ENCODE measurements around the gene ACVR1.
"Not testable (repeated sequence)": the region's sequence is repeated elsewhere in the genome, so short reads cannot be mapped to it uniquely, and the experiment has no call there.

Gene ACVR1

GRCh38 chr2:157884533-157884932 lies 8.4 kb upstream of the ACVR1 start:
- H3K9me3 Mint-ChIP-seq; H3K4me1 Mint-ChIP-seq (ENCODE audit: low read depth in 2 of 2): not testable (repeated sequence)

GRCh38 chr2:157880927-157881326 lies 4.8 kb upstream of the ACVR1 start:
- Mint-ChIP-seq H3K4me3 (no peak overlapping the region), H3K4me1 (ENCODE audit: low read depth in 2 of 2) (peaks cover 6 to 8% of the 10 kb centered on the region in 2 donors), H3K36me3 (ENCODE audit: insufficient read depth) (no peaks in the 10 kb centered on the region), H3K27ac (no peak overlapping the region), H3K27me3 (no peaks in the 10 kb centered on the region), H3K9me3 (no peaks in the 10 kb centered on the region)
- ATAC-seq (replicated peaks) (no peak), DNase-seq (no peak)

More at GRCh38 chr2:157884533-157884932, 8.4 kb upstream of the ACVR1 start:
- H3K27me3 Mint-ChIP-seq; H3K4me3 Mint-ChIP-seq; H3K36me3 Mint-ChIP-seq (ENCODE audit: insufficient read depth); DNase-seq; ATAC-seq (replicated peaks); H3K27ac Mint-ChIP-seq: not testable (repeated sequence)

- Mint-ChIP-seq H3K27me3 (no peaks in the 10 kb centered on the region), H3K4me3 (peak overlapping the region; percentile 73 to 76), H3K9me3 (no peaks in the 10 kb centered on the region), H3K36me3 (ENCODE audit: insufficient read depth) (peaks cover 6% of the 10 kb centered on the region), H3K27ac (no peak overlapping the region), H3K4me1 (ENCODE audit: low read depth in 2 of 2) (peaks cover 19 to 28% of the 10 kb centered on the region in 2 donors)
- DNase-seq (no peak), ATAC-seq (replicated peaks) (no peak)
Measured at GRCh38 chr2:157877761-157878400, 1.8 kb upstream of the ACVR1 start.

- Mint-ChIP-seq H3K27ac (peak overlapping the region; percentile 42 to 50), H3K36me3 (ENCODE audit: insufficient read depth) (peaks cover 6% of the 10 kb centered on the region), H3K27me3 (no peaks in the 10 kb centered on the region), H3K4me1 (ENCODE audit: low read depth in 2 of 2) (peaks cover 19 to 28% of the 10 kb centered on the region in 2 donors), H3K9me3 (no peaks in the 10 kb centered on the region), H3K4me3 (peak overlapping the region; percentile 73 to 76)
- DNase-seq (no peak), ATAC-seq (replicated peaks) (no peak)
Measured at GRCh38 chr2:157876786-157877138, 632 bp upstream of the ACVR1 start.

GRCh38 chr2:157875641-157876065 lies 477 bp downstream of the ACVR1 start:
- Mint-ChIP-seq H3K4me1 (ENCODE audit: low read depth in 2 of 2) (peaks cover 20 to 28% of the 10 kb centered on the region in 2 donors), H3K27ac (peak overlapping the region in 1 of 2 donors; percentile 84), H3K4me3 (peak overlapping the region; percentile 86 to 88), H3K9me3 (no peaks in the 10 kb centered on the region), H3K36me3 (ENCODE audit: insufficient read depth) (peaks cover 6% of the 10 kb centered on the region), H3K27me3 (no peaks in the 10 kb centered on the region)
- ATAC-seq (replicated peaks) (peak; percentile 58), DNase-seq (peak; percentile 43 to 57 (median 53))

- Mint-ChIP-seq H3K4me1 (ENCODE audit: low read depth in 2 of 2) (peaks cover 20 to 30% of the 10 kb centered on the region in 2 donors), H3K27ac (peak overlapping the region; percentile 44 to 84), H3K36me3 (ENCODE audit: insufficient read depth) (peaks cover 6% of the 10 kb centered on the region), H3K4me3 (peak overlapping the region; percentile 86 to 88), H3K27me3 (no peaks in the 10 kb centered on the region), H3K9me3 (no peaks in the 10 kb centered on the region)
- DNase-seq (peak in 1 of 3 experiments; percentile 12), ATAC-seq (replicated peaks) (no peak)
Measured at GRCh38 chr2:157874997-157875640, 1.0 kb downstream of the ACVR1 start.

- ATAC-seq (replicated peaks) (no peak), DNase-seq (no peak)
- no peaks in the 10 kb centered on the region for H3K9me3 Mint-ChIP-seq
- no peaks in the 10 kb centered on the region for H3K27me3 Mint-ChIP-seq
- peaks cover 6% of the 10 kb centered on the region for H3K36me3 Mint-ChIP-seq (ENCODE audit: insufficient read depth)
- H3K27ac Mint-ChIP-seq = peak overlapping the region in 1 of 2 donors; percentile 84
- peaks cover 20 to 36% of the 10 kb centered on the region in 2 donors for H3K4me1 Mint-ChIP-seq (ENCODE audit: low read depth in 2 of 2)
- peak overlapping the region; percentile 86 to 88 for H3K4me3 Mint-ChIP-seq
Measured at GRCh38 chr2:157874348-157874747, 1.8 kb downstream of the ACVR1 start.

GRCh38 chr2:157872791-157873190 lies 3.3 kb downstream of the ACVR1 start:
- Mint-ChIP-seq H3K9me3 (no peaks in the 10 kb centered on the region), H3K4me3 (no peak overlapping the region), H3K36me3 (ENCODE audit: insufficient read depth) (peaks cover 6% of the 10 kb centered on the region), H3K27ac (no peak overlapping the region), H3K27me3 (no peaks in the 10 kb centered on the region), H3K4me1 (ENCODE audit: low read depth in 2 of 2) (peaks cover 25 to 44% of the 10 kb centered on the region in 2 donors)
- DNase-seq (no peak), ATAC-seq (replicated peaks) (no peak)

GRCh38 chr2:157871415-157871814 lies 4.7 kb downstream of the ACVR1 start:
- peaks cover 6% of the 10 kb centered on the region for H3K36me3 Mint-ChIP-seq (ENCODE audit: insufficient read depth)
- no peak overlapping the region for H3K27ac Mint-ChIP-seq
- H3K4me1 Mint-ChIP-seq (ENCODE audit: low read depth in 2 of 2) = peaks cover 23 to 46% of the 10 kb centered on the region in 2 donors
- no peaks in the 10 kb centered on the region for H3K27me3 Mint-ChIP-seq
- no peak for DNase-seq
- no peak overlapping the region for H3K4me3 Mint-ChIP-seq
- no peaks in the 10 kb centered on the region for H3K9me3 Mint-ChIP-seq
- no peak for ATAC-seq (replicated peaks)

GRCh38 chr2:157868993-157869392 lies 7.1 kb downstream of the ACVR1 start:
- peak overlapping the region in 1 of 2 donors; percentile 25 for H3K27ac Mint-ChIP-seq
- H3K36me3 Mint-ChIP-seq (ENCODE audit: insufficient read depth) = no peaks in the 10 kb centered on the region
- DNase-seq (no peak), ATAC-seq (replicated peaks) (no peak)
- H3K9me3 Mint-ChIP-seq = no peaks in the 10 kb centered on the region
- H3K27me3 Mint-ChIP-seq = no peaks in the 10 kb centered on the region
- no peak overlapping the region for H3K4me3 Mint-ChIP-seq
- peaks cover 18 to 39% of the 10 kb centered on the region in 2 donors for H3K4me1 Mint-ChIP-seq (ENCODE audit: low read depth in 2 of 2)

- DNase-seq = no peak
- Mint-ChIP-seq H3K27ac (no peak overlapping the region), H3K4me1 (ENCODE audit: low read depth in 2 of 2) (peaks cover 13 to 30% of the 10 kb centered on the region in 2 donors), H3K9me3 (no peaks in the 10 kb centered on the region), H3K36me3 (ENCODE audit: insufficient read depth) (no peaks in the 10 kb centered on the region), H3K4me3 (no peak overlapping the region), H3K27me3 (no peaks in the 10 kb centered on the region)
- ATAC-seq (replicated peaks) = no peak
Measured at GRCh38 chr2:157867703-157868102, 8.4 kb downstream of the ACVR1 start.

- DNase-seq (no peak), ATAC-seq (replicated peaks) (no peak)
- Mint-ChIP-seq H3K4me3 (no peak overlapping the region), H3K4me1 (ENCODE audit: low read depth in 2 of 2) (peaks cover 13 to 30% of the 10 kb centered on the region in 2 donors), H3K27ac (peak overlapping the region in 1 of 2 donors; percentile 5), H3K36me3 (ENCODE audit: insufficient read depth) (no peaks in the 10 kb centered on the region), H3K9me3 (no peaks in the 10 kb centered on the region), H3K27me3 (no peaks in the 10 kb centered on the region)
Measured at GRCh38 chr2:157866666-157867642, 9.2 kb downstream of the ACVR1 start.

- H3K4me1 Mint-ChIP-seq (ENCODE audit: low read depth in 2 of 2) = peaks cover 13 to 30% of the 10 kb centered on the region in 2 donors
- H3K4me3 Mint-ChIP-seq = no peak overlapping the region
- H3K36me3 Mint-ChIP-seq (ENCODE audit: insufficient read depth) = no peaks in the 10 kb centered on the region
- no peaks in the 10 kb centered on the region for H3K27me3 Mint-ChIP-seq
- ATAC-seq (replicated peaks) (no peak), DNase-seq (no peak)
- no peaks in the 10 kb centered on the region for H3K9me3 Mint-ChIP-seq
- no peak overlapping the region for H3K27ac Mint-ChIP-seq
Measured at GRCh38 chr2:157866202-157866601, 9.9 kb downstream of the ACVR1 start.

All from effector memory CD8-positive, alpha-beta T cell (primary cell).